HepG2 (cell line): Measurements from ENCODE around the gene KMT2E. TPM values are rescaled to one million over a fixed set of nuclear protein-coding genes. Genes with fewer than 3 reads are reported as not detected.

Experiments
- ATAC-seq: fragments of 200-7000 bp; cut with Tn5 transposase; 3 replicates; pipeline ENCODE4 v1.9.1; 2020; ENCODE audit warnings: mild to moderate bottlenecking, moderate library complexity
- BruUV-seq: library from RNA; stranded (reverse); fragments of 400-500 nt; replicated peaks from 2 replicates; lab custom pipeline; 2021; lab: Mats Ljungman, UMichigan
- CTCF ChIA-PET: fragments of 300-600 bp; formaldehyde crosslinking; extraction: SDS; loops from one replicate; lab custom pipeline; 2021; ENCODE audit warnings: low total read pairs, inconsistent platforms, low intra/inter-chr PET ratio; lab: Yijun Ruan, JAX
- POLR2A ChIA-PET: fragments of 350-600 bp; sonication (Branson Sonifier 250); formaldehyde crosslinking; loops from one replicate; lab custom pipeline; 2020; ENCODE audit warnings: antibody characterized with exemption, inconsistent platforms; lab: Yijun Ruan, JAX
- DNase-seq: peaks from one replicate; pipeline ENCODE4 v3.0.0-alpha.2; 2015; ENCODE audit warnings: low spot score
- FAIRE-seq: peaks from 3 replicates; lab custom pipeline; 2011; peaks lifted over from hg19 to GRCh38; lab: Jason Lieb, UNC
- H2AFZ ChIP-seq: one replicate; pipeline ENCODE4 v1.6.1; 2011; ENCODE audit warnings: low read length, inconsistent platforms
- H3K27ac ChIP-seq: fragments of 300-600 bp; 3 replicates; pipeline ENCODE4 v1.8.0; 2011; ENCODE audit warnings: mixed run types, mild to moderate bottlenecking, mixed read lengths, low read length, inconsistent platforms; ENCODE audit not compliant: insufficient read depth; ENCODE audit errors: extremely low read length
- H3K27me3 ChIP-seq, 2 experiments: fragments of 200-600 bp in 1 of 2; 2 replicates in 1 of 2; 3 replicates in 1 of 2; pipeline versions ENCODE4 v1.6.0 to v1.8.0; 2011; ENCODE audit warnings: low read length in 2 of 2, mild to moderate bottlenecking in 2 of 2, moderate library complexity in 2 of 2, inconsistent platforms in 1 of 2; ENCODE audit not compliant: insufficient read depth in 2 of 2, control insufficient read depth in 1 of 2
- H3K36me3 ChIP-seq, 2 experiments: fragments of 200-600 bp in 1 of 2; replicated peaks in 1 of 2; 2 replicates in 1 of 2; 3 replicates in 1 of 2; pipeline versions ENCODE4 v1.5.1 to v1.8.0; 2011; ENCODE audit warnings: low read length in 2 of 2, inconsistent platforms in 1 of 2; ENCODE audit not compliant: insufficient read depth in 2 of 2, control insufficient read depth in 1 of 2
- H3K4me1 ChIP-seq: 2 replicates; pipeline ENCODE4 v1.5.1; 2012; ENCODE audit warnings: low read length, inconsistent platforms; ENCODE audit not compliant: insufficient read depth
- H3K4me2 ChIP-seq: 2 replicates; pipeline ENCODE4 v1.6.0; 2011; ENCODE audit warnings: low read depth, low read length, inconsistent platforms
- H3K4me3 ChIP-seq, 3 experiments: fragments of 200-600 bp in 1 of 3; sonication (generic), shearing (Covaris generic) in 1 of 3; replicated peaks in 1 of 3; 2 replicates each; pipeline ENCODE4 v1.5.1; 2011 to 2016; ENCODE audit warnings: low read length in 3 of 3, inconsistent platforms in 2 of 3, low read depth in 2 of 3, mild to moderate bottlenecking in 2 of 3, control low read depth in 1 of 3, mixed read lengths in 1 of 3; ENCODE audit not compliant: insufficient read depth in 1 of 3
- H3K79me2 ChIP-seq: one replicate; pipeline ENCODE4 v1.6.1; 2011; ENCODE audit warnings: low read length, inconsistent platforms; ENCODE audit not compliant: insufficient read depth
- H3K9ac ChIP-seq: 2 replicates; pipeline ENCODE4 v1.6.0; 2011; ENCODE audit warnings: mild to moderate bottlenecking, low read depth, low read length, inconsistent platforms; ENCODE audit not compliant: insufficient read depth
- H3K9me3 ChIP-seq: 2 replicates; pipeline ENCODE4 v1.5.1; 2012; ENCODE audit warnings: mild to moderate bottlenecking, low read length
- H4K20me1 ChIP-seq: 2 replicates; pipeline ENCODE4 v1.6.0; 2011; ENCODE audit warnings: inconsistent platforms, mild to moderate bottlenecking, low read length, moderate library complexity; ENCODE audit not compliant: insufficient read depth
- KAT2B ChIP-seq: fragments of 150-350 bp; IDR thresholded peaks from 2 replicates; pipeline ENCODE4 v1.6.1; 2014; ENCODE audit warnings: low read depth, low read length, borderline replicate concordance
- KMT2B ChIP-seq: IDR thresholded peaks from 2 replicates; pipeline ENCODE4 v1.6.1; 2016; ENCODE audit warnings: missing genetic modification reagents, missing compliant biosample characterization
- MED1 ChIP-seq: sonication (generic); formaldehyde crosslinking; IDR thresholded peaks from 2 replicates; pipeline ENCODE4 v1.4.0; 2020; ENCODE audit warnings: missing genetic modification reagents
- NFATC3 ChIP-seq: sonication (generic); formaldehyde crosslinking; IDR thresholded peaks from 2 replicates; pipeline ENCODE4 v1.5.1; 2020; ENCODE audit warnings: mild to moderate bottlenecking, missing genetic modification reagents
- NFYB ChIP-seq: sonication (generic); formaldehyde crosslinking; IDR thresholded peaks from 2 replicates; pipeline ENCODE4 v1.4.0; 2020; ENCODE audit warnings: missing genetic modification reagents
- NONO ChIP-seq, 2 experiments: fragments of 450-650 bp in 1 of 2; sonication (generic) in 1 of 2; formaldehyde crosslinking in 1 of 2; IDR thresholded peaks in 1 of 2; conservative IDR thresholded peaks in 1 of 2; 2 replicates each; pipeline versions ENCODE4 v1.6.1 to v1.8.0; 2017 to 2022; ENCODE audit warnings: mild to moderate bottlenecking in 1 of 2, missing genetic modification reagents in 1 of 2, moderate library complexity in 1 of 2
- PHF5A ChIP-seq: IDR thresholded peaks from one replicate; pipeline ENCODE4 v1.6.1; 2018; ENCODE audit warnings: low read depth, missing genetic modification reagents; ENCODE audit not compliant: unreplicated experiment
- SOX5 ChIP-seq: IDR thresholded peaks from 2 replicates; pipeline ENCODE4 v1.6.1; 2016; ENCODE audit warnings: borderline replicate concordance
- TBP ChIP-seq: sonication (generic); formaldehyde crosslinking; IDR thresholded peaks from 2 replicates; pipeline ENCODE4 v1.5.0; 2020; ENCODE audit warnings: missing genetic modification reagents
- TCF7L2 ChIP-seq: IDR thresholded peaks from 2 replicates; pipeline ENCODE4 v1.6.1; 2011; ENCODE audit warnings: mild to moderate bottlenecking, low read depth, low read length, moderate library complexity
- TOPORS ChIP-seq: sonication (generic); formaldehyde crosslinking; IDR thresholded peaks from 2 replicates; pipeline ENCODE4 v1.8.0; 2023; ENCODE audit warnings: mild to moderate bottlenecking, missing genetic modification reagents
- XRCC5 ChIP-seq: fragments of 200-400 bp; formaldehyde crosslinking; optimal IDR thresholded peaks from 2 replicates; pipeline ENCODE3; 2017; ENCODE audit warnings: mild to moderate bottlenecking, low read length
- ZBTB7B ChIP-seq: sonication (generic); formaldehyde crosslinking; IDR thresholded peaks from 2 replicates; pipeline ENCODE4 v1.4.0; 2020; ENCODE audit warnings: missing genetic modification reagents
- ZNF17 ChIP-seq: sonication (generic); formaldehyde crosslinking; IDR thresholded peaks from 2 replicates; pipeline ENCODE4 v1.5.0; 2020; ENCODE audit warnings: mild to moderate bottlenecking, missing genetic modification reagents
- ZNF24 ChIP-seq: fragments of 450-650 bp; IDR thresholded peaks from 2 replicates; pipeline ENCODE4 v1.6.1; 2017; ENCODE audit warnings: antibody characterized with exemption, mild to moderate bottlenecking
- ZNF644 ChIP-seq: IDR thresholded peaks from 2 replicates; pipeline ENCODE4 v1.6.1; 2016; ENCODE audit warnings: low read depth
- ZNF709 ChIP-seq: sonication (generic); formaldehyde crosslinking; IDR thresholded peaks from 2 replicates; pipeline ENCODE4 v1.5.0; 2020; ENCODE audit warnings: mild to moderate bottlenecking, missing genetic modification reagents
- ZNF792 ChIP-seq: IDR thresholded peaks from 2 replicates; pipeline ENCODE4 v1.6.1; 2016
- ZNF841 ChIP-seq: sonication (generic); formaldehyde crosslinking; IDR thresholded peaks from 2 replicates; pipeline ENCODE4 v1.8.1; 2023; ENCODE audit warnings: missing genetic modification reagents, borderline replicate concordance
- ZSCAN21 ChIP-seq: sonication (generic); formaldehyde crosslinking; IDR thresholded peaks from 2 replicates; pipeline ENCODE4 v1.8.0; 2022; ENCODE audit warnings: mild to moderate bottlenecking, missing genetic modification reagents, moderate library complexity, borderline replicate concordance
- WGBS: methylation state at CpG from one replicate; pipeline ENCODE4 v1.1.6; 2017; ENCODE audit warnings: low lambda C conversion rate; 5-methylcytosine and 5-hydroxymethylcytosine counted together
- in situ Hi-C: cut with HindIII; loops from 2 replicates; pipeline ENCODE4 v1.10.0; 2017; ENCODE audit warnings: low pct_unique_long_range_greater_than_20kb; ENCODE audit not compliant: extremely low pct_ligation_motif_present
- intact Hi-C: fragments of 100-400 bp; cut with micrococcal nuclease; formaldehyde crosslinking; loops from one replicate; pipeline ENCODE4 v1.10.0; 2022; ENCODE audit not compliant: unreplicated experiment
- polyA plus RNA-seq, 8 experiments: library from polyadenylated mRNA; depleted of rRNA in 3 of 8; stranded (reverse) in 7 of 8; unstranded in 1 of 8; fragments of >200 nt; fragmentation: Illumina TruSeq in 4 of 8; extraction: Trizol in 4 of 8; gene quantifications; 2 replicates each; pipeline versions ENCODE4 v1.2.1 to v1.2.3, GENCODE V29; 2011 to 2016; ENCODE audit warnings: low read depth in 4 of 8, missing spikeins in 1 of 8, mixed read lengths in 1 of 8; ENCODE audit not compliant: insufficient read depth in 1 of 8
- total RNA-seq, 5 experiments: library from RNA; depleted of rRNA; stranded (reverse); fragments of >200 nt; fragmentation: Illumina TruSeq; extraction: Trizol; gene quantifications; 2 replicates each; pipeline ENCODE4 v1.2.3, GENCODE V29; 2016; ENCODE audit warnings: low read depth in 1 of 5
- TF ChIP-seq, protein P1 (sequence below): sonication (generic); formaldehyde crosslinking; IDR thresholded peaks from 2 replicates; pipeline ENCODE4 v1.4.0; 2020; ENCODE audit warnings: mild to moderate bottlenecking, missing genetic modification reagents
- TF ChIP-seq, protein P2 (sequence below): sonication (generic); formaldehyde crosslinking; conservative IDR thresholded peaks from 2 replicates; pipeline ENCODE4 v1.4.0; 2020; ENCODE audit warnings: mild to moderate bottlenecking, missing genetic modification reagents, moderate library complexity

KMT2E gene
- total and polyA plus RNA-seq, 2 of the 13 experiments (the other 11 are each of a cell fraction or from before 2014, with no cell fraction given) = 6.3 to 24.4 TPM

- Histone ChIP-seq H3K9ac (peak overlapping the region; percentile 87), H3K79me2 (peaks cover 34% of the 10 kb centered on the region), H3K9me3 (no peaks in the 10 kb centered on the region), H3K4me1 (peaks cover 34% of the 10 kb centered on the region), H3K4me3 (peak overlapping the region; percentile 70 to 79 (median 78)), H4K20me1 (peaks cover 16% of the 10 kb centered on the region), H2AFZ (peak overlapping the region; percentile 67), H3K4me2 (peak overlapping the region; percentile 86), H3K36me3 (peaks cover 0 to 4% of the 10 kb centered on the region in 2 experiments; a peak in 2 of 5 replicates), H3K27ac (peak overlapping the region; percentile 92), H3K27me3 (no peaks in the 10 kb centered on the region)
- CTCF ChIA-PET = no interaction called here
- 4% methylated on average over 29 of the region's 62 CpGs for WGBS
- intact Hi-C loops (loop anchor here (1.0 kb wide), 2 partner anchors 28 to 61 kb away; no protein-coding TSS in a partner anchor), in situ Hi-C loops (no loop called here)
- FAIRE-seq = no peak
- POLR2A ChIA-PET = interaction anchor here (0.7 to 3.4 kb wide), 15 partner anchors 9 to 285 kb away, joined by 3 to 50 read pairs (median 4); partner anchors contain the start of gene KMT2E
- peak; percentile 81 for DNase-seq
- peak; percentile 98 for ATAC-seq
- TSS peak; percentile 98 for BruUV-seq
- no peak for TF ChIP-seq ZNF841
- peak; percentile 59; the same call in 1 of the 2 replicates for TF ChIP-seq ZNF709
- TF ChIP-seq KAT2B = no peak
- TF ChIP-seq, protein P1, sequence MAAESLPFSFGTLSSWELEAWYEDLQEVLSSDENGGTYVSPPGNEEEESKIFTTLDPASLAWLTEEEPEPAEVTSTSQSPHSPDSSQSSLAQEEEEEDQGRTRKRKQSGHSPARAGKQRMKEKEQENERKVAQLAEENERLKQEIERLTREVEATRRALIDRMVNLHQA (CRISPR knock-in tag) = no peak
- no peak for TF ChIP-seq TBP (CRISPR knock-in tag)
- TF ChIP-seq TOPORS (CRISPR knock-in tag) = no peak
- no peak for TF ChIP-seq TCF7L2
- peak; percentile 36 for TF ChIP-seq PHF5A (CRISPR knock-in tag)
- TF ChIP-seq ZNF792 = 0 out of 2 replicates have a peak, but pooled peaks have one; percentile 11
- TF ChIP-seq XRCC5 = peak; percentile 20
- TF ChIP-seq KMT2B = peak; percentile 63; the same call in 1 of the 2 replicates
- TF ChIP-seq MED1 (CRISPR knock-in tag) = peak; percentile 15; the same call in 1 of the 2 replicates
- TF ChIP-seq SOX5 (CRISPR knock-in tag) = no peak; the same call in 1 of the 2 replicates
- TF ChIP-seq ZSCAN21 (CRISPR knock-in tag) = peak; percentile 66; the same call in 1 of the 2 replicates
- TF ChIP-seq NFYB (CRISPR knock-in tag) = no peak; the same call in 1 of the 2 replicates
- TF ChIP-seq, protein P2, sequence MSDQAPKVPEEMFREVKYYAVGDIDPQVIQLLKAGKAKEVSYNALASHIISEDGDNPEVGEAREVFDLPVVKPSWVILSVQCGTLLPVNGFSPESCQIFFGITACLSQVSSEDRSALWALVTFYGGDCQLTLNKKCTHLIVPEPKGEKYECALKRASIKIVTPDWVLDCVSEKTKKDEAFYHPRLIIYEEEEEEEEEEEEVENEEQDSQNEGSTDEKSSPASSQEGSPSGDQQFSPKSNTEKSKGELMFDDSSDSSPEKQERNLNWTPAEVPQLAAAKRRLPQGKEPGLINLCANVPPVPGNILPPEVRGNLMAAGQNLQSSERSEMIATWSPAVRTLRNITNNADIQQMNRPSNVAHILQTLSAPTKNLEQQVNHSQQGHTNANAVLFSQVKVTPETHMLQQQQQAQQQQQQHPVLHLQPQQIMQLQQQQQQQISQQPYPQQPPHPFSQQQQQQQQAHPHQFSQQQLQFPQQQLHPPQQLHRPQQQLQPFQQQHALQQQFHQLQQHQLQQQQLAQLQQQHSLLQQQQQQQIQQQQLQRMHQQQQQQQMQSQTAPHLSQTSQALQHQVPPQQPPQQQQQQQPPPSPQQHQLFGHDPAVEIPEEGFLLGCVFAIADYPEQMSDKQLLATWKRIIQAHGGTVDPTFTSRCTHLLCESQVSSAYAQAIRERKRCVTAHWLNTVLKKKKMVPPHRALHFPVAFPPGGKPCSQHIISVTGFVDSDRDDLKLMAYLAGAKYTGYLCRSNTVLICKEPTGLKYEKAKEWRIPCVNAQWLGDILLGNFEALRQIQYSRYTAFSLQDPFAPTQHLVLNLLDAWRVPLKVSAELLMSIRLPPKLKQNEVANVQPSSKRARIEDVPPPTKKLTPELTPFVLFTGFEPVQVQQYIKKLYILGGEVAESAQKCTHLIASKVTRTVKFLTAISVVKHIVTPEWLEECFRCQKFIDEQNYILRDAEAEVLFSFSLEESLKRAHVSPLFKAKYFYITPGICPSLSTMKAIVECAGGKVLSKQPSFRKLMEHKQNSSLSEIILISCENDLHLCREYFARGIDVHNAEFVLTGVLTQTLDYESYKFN (CRISPR knock-in tag) = peak; percentile 56
- no peak for TF ChIP-seq NONO (IDR thresholded peaks at IDR 0.05)
- TF ChIP-seq NONO (CRISPR knock-in tag; conservative IDR thresholded peaks at IDR 0.05) = peak; percentile 76
- TF ChIP-seq ZNF17 (CRISPR knock-in tag) = no peak
- TF ChIP-seq ZNF24 = no peak
- no peak for TF ChIP-seq NFATC3 (CRISPR knock-in tag)
- TF ChIP-seq ZBTB7B = peak; percentile 67
- TF ChIP-seq ZNF644 = no peak
Observed at GRCh38 chr7:104983578-104984539, 30.1 kb upstream of the KMT2E start.
